Stomach (tissue), 4 donors: ENCODE results near the gene LARP1.

Source experiments
- EP300 ChIP-seq: sonication (generic); formaldehyde crosslinking; IDR thresholded peaks from one replicate; pipeline ENCODE4 v1.6.1; 2017; ENCODE audit warnings: antibody characterized with exemption
- POLR2A ChIP-seq, 4 donors: fragments of 450-650 bp; IDR thresholded peaks; one replicate each; pipeline ENCODE4 v1.6.1; 2016; ENCODE audit warnings: antibody characterized with exemption in 4 of 4, control low read depth in 2 of 4, mild to moderate bottlenecking in 1 of 4, moderate library complexity in 1 of 4
- TF ChIP-seq, protein P1 (sequence below), 7 experiments: fragments of 450-650 bp in 4 of 7; fragments of 200-600 bp in 3 of 7; sonication (generic) in 3 of 7; IDR thresholded peaks; one replicate each; pipeline ENCODE4 v1.5.1; 2016 to 2019; ENCODE audit warnings: antibody characterized with exemption in 7 of 7, control low read depth in 2 of 7, mild to moderate bottlenecking in 1 of 7

DNA sequence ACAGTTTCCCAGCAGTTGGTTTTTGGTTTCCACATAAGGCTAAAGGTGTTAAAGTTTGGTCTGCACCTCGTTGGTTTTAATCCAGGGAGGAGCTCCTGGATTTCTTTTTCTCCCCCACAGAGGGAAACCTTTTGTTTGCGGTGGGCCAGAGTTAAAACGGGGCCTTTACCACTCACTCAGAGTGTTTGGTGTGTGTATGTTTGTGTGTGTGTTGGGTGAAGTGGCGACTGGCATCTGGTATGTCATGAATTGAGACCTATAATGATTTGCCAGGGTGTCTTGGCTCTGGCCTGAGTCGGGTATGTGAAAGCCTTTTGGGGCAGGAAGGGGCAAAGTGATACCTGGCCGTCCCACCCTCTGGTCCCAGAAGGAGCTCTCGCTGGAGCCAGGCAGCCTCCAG, 64.4 kb downstream of the LARP1 start:
- TF ChIP-seq POLR2A (IDR thresholded peaks at IDR 0.05) (no peak), EP300 (no peak)
- TF ChIP-seq, protein P1, sequence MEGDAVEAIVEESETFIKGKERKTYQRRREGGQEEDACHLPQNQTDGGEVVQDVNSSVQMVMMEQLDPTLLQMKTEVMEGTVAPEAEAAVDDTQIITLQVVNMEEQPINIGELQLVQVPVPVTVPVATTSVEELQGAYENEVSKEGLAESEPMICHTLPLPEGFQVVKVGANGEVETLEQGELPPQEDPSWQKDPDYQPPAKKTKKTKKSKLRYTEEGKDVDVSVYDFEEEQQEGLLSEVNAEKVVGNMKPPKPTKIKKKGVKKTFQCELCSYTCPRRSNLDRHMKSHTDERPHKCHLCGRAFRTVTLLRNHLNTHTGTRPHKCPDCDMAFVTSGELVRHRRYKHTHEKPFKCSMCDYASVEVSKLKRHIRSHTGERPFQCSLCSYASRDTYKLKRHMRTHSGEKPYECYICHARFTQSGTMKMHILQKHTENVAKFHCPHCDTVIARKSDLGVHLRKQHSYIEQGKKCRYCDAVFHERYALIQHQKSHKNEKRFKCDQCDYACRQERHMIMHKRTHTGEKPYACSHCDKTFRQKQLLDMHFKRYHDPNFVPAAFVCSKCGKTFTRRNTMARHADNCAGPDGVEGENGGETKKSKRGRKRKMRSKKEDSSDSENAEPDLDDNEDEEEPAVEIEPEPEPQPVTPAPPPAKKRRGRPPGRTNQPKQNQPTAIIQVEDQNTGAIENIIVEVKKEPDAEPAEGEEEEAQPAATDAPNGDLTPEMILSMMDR (IDR thresholded peaks at IDR 0.05), result no peak
